GM19099 (cell line): ENCODE data around the gene PTPRJ.

Experiments used
- POLR2A ChIP-seq: IDR thresholded peaks from 3 replicates; pipeline ENCODE4 v1.6.1; 2011; ENCODE audit warnings: low read depth; ENCODE audit not compliant: insufficient read length; ENCODE audit errors: extremely low read depth

Gene PTPRJ

DNA sequence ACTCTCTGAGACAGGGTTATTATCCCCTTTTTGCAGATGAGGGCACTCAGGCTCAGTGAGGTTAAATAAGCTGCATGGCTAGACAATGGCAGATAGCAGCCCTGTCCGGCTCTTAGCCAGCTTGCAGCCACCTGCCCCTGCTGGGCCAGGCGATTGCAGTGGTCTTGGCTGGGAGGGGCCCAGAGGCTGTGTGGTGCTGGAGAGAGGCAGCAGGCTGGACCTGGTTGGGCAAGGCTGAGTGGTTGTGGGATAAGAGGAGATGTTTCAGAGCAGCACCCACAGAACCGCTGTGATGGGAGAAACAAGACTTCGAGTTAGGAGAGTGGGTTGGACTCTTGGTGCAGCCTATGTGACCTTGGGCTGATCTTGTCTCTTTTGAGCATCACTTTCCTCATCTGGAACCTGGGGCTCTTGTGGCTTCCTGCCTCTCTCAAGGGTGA lies 25.5 kb downstream of the PTPRJ start:
- TF ChIP-seq POLR2A = no peak

DNA sequence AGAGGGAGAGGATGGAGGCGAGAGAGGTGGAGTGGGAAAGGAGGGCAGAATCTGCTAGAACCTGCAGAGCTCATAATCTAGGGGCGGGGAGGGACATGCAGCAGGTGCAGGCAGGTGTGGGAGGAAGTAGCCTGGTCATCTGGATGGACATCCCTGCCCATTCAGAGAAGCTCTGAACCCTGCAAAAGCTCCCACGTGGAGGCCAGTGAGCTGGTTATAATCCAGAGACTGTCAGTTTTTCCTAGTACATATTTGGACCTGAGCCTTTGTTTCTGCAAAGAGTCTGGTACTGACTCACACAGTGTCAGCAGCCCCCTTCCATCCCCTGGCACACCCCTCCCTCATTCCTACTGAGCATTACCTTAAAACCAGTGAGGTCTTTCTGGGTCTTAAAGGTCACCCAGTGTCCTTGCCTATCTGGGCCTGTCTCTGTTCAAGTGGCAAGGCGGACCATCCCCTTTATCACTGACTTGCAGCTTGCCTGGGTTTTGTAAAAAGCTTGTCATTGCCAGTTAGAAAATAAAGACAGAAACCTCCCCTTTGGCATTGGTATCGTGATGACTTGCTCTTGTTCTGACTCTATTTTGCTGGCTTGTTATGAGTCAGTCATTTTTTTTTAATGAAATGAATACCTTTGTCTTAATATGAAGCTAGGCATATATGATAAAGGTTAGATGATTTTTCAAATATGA lies 26.1 kb downstream of the PTPRJ start:
- TF ChIP-seq POLR2A = no peak

DNA sequence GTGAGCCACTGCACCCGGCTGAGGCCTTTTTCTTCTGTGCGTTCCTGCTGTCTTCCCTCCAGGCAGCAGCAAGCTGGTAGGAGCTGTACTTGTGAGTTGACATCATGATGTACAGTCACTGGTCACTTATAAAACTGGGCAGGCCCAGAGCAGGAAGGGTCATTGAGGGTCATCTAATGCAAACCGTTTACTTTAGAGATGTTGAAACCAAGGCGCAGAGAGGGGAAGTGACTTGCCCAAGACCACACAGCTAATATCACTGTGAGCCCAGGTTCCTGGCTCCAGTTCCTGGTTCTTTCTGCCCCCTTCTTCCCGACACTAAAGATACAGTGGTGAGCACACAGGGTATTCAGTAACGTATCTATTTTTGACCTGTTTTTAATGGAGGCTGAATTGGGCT lies 27.3 kb downstream of the PTPRJ start:
- no peak for TF ChIP-seq POLR2A

DNA sequence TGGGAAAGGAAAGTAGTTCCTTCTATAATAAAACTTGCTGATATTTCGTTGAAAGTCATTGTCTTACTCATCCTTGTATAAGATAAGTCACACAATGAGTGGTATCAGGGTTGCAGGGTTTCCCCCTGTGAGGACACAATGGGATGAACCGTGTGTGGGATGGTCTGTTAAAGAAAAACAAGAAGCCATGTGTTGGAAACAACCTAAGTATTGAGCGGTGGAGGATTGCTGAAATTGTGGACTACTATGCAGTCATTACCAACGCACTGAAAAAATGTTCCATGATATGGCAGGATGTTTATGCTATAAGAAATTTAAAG lies 28.6 kb downstream of the PTPRJ start:
- no peak for TF ChIP-seq POLR2A

DNA sequence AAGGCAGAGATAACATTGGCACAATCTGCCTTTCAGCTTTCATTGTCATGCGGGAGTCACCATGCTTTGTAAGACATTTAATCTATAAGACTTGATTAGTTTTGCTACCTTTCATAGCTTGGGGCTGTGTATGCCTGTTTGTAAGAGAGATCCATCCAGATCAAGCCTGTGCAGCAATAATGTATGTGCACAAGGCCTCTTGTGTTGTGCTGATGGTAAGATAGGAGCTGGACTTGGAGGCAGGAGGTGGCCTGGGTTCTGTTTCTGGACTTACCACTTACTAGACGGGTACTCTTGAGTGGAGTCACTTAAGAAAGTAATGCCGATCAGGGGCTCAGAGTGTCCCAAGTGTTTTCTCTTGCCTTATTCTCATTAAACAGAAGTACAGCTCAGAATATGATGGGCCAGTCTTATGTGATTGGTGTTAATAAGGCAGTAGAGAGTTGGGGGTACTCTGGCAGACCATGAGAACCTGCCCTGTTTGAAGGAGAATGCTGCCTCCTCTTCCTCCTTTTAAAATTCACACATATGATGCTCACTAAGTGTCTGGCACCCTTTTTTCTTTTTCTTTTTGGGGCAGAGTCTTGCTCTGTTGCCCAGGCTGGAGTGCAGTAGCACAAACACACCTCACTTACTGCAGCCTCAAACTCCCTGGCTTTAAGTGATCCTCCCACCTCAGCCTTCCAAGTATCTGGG lies 30.9 kb downstream of the PTPRJ start:
- no peak for TF ChIP-seq POLR2A

DNA sequence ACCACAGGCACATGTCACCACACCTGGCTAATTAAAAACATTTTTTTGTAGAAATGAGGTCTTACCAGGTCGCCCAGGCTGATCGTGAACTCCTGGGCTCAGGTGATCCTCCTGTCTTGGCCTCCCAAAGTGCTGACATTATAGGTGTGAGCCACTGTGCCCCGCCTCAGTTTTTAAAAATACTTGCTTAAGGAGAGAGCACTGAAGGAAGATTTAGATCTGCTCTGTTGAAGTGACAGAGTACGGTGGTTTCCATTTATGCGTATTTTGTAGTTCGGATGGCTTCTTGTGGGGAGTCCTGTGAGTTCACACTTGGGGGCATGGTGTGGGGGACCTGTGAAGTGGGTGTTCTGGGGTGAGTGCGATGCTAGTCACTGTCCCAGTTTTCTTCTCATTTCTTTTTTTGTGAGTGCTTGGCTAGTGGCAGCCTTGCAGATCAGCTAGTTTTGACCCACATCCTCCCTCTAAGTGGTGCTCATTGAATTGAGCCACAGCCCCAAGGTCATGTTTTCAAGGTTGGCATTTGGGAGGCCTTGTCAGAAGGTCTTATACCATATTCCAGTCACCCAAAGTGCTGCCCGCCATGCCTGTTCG lies 31.5 kb downstream of the PTPRJ start:
- TF ChIP-seq POLR2A = no peak

DNA sequence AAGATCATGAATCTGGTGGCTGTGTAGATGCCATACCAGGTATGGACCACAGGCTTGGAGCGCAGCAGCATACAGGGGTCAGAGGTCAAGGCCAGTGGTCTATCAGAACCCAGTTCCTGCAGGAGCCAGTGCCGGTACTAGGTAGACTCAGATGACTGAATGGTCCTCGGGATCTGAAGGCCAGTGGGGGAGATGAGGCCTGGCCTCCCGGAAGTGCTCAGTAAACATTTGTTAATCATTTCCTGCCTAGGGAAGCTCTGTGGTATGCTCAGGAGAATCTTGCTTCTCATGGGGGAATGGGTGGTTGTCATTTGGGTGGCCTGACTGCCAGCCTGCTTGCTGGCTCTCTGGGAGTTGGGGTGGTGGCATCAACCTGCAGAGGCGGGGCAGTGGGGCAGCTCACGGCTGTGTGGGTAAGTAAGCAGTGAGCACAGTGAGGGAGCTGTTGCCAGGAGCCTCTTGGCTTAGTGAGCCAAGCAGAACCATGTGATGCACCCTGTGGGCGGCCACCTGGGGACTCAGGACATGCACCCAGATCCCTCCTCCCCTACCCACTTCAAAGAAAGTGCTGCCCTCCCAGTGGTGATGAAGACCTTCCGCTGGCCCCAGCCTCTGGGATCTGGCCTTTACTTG lies 33.0 kb downstream of the PTPRJ start:
- no peak for TF ChIP-seq POLR2A

DNA sequence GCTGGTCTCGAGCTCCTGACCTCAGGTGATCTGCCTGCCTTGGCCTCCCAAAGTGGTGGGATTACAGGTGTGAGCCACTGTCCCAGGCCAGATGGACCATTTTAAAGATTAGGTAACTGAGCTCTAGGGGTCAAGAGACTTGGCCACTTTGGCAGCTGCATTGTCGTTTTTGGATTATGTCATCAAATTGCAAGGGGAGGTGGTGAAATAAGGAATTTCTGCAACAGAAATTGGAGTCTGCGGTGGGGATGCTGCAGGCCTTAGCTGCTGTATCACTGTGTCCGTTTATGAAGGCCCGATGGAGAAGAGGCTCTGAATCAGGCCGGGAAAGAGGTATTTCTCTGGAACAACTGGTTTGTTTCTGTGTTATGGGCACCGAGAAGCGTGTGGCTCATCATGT lies 34.6 kb downstream of the PTPRJ start:
- no peak for TF ChIP-seq POLR2A

DNA sequence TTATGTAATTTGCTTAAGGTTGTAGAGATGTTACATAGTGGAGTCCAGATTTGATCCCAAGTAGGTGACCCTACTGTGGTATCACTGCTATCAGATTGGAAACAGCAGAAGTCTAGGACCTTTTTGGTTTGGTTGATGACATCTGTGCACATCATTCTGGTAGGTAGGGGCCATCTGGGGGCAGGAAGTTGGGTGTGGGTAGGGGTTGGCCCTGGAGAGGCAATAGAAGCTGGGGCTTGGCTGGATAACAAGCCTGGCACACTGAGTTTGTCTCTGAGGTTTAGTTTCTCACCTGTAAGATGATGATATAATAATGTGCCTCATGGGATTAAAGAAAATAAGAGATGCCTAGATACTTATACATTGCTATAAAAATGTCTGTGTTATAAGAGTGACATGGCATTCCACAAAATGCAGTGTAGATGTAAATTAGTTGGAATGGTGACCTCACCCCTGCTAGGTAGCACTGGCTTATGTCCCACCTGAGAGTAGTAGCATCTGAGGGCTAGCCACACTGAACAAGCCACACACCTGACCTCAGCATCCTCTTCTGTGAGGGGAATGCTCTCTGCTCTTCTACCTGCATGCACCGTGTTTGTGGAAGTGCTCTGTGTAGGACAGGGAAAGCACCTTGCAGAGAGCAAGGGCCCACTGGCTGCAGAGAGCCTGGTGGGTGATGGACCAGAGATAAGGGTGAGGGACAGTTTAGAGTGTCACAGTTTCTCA lies 36.9 kb downstream of the PTPRJ start:
- TF ChIP-seq POLR2A = no peak

DNA sequence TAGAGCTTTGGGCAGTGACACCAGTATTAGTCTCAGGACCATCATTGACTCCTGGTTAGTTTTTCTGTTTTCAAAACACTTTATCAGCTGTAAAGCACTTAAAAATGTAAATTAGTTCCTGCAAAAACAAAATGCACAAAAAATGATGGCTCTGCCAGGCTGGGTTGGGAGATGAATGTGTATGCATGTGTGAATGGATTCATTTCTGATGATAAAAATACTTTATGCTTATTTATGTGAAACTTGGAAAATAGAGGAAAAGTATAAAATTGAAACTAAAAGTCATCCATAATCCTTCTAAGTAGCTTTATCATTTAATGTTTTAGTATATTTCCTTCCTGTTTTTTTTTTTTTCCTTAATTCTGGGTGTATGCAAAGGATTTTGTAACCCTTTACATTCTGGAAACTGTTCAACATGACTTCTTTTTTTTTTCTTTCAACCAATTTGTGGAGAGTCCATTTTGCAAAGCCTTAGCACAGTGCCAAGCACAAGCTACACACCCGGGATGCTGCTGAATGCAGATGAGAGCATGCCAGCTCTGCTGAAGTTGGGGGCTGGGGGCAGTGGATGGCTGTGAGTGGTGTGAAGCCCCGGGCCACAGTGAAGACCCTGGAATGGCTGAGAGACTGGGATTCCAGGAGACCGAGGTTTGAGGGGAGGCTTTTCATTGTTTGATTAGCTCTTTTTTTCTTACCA lies 37.6 kb downstream of the PTPRJ start:
- TF ChIP-seq POLR2A = no peak

DNA sequence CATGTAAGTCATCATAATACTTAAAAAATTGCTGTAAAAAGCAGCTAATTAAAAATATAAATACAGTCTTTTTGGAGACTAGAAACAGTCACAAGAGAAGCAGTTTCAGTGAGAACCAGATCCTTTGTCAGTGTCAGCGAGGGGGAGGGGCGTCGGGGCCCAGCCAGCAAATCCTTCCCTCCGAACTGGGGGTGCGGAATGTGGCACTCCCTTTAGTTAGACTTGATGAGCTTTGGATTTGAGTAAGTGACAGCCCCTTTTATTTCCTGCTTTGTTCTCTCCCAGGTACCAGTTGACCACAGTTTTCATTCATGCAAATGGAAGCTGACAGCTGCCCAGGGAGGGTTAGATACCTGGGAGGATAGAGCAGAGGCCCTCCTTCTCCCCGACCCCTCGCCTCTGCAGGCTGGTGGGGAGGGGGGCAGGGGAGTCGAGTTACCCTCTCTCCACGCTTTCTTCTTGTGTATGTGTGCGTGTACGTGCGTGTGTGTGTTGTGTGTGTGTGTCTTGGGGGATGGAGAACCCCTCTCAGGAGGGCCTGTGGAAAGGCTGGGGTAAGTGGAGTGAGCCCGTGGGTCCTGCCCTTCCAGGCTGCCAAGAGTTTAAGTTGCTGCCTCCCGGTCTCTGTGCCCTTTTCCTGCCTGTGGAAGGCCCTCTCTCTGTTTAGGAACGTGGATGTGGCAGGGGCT lies 38.3 kb downstream of the PTPRJ start:
- no peak for TF ChIP-seq POLR2A

DNA sequence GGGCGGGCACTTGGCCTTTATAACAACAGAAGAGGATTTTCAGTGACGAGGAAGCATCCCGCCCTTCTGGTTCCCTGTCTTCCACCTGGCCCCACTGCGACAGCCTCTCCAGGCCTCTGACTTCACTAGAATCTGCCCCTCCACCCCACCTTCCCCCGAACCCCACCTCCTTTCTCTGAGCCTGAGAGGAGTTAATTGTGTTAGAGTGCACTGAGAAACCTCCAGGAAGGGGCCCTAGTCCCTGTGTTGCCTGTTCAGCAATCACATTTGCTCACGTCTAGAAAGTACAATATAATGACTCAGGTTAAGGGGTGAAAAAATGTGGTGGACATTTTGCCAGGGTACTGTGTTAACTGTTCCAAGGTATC lies 38.8 kb downstream of the PTPRJ start:
- no peak for TF ChIP-seq POLR2A

DNA sequence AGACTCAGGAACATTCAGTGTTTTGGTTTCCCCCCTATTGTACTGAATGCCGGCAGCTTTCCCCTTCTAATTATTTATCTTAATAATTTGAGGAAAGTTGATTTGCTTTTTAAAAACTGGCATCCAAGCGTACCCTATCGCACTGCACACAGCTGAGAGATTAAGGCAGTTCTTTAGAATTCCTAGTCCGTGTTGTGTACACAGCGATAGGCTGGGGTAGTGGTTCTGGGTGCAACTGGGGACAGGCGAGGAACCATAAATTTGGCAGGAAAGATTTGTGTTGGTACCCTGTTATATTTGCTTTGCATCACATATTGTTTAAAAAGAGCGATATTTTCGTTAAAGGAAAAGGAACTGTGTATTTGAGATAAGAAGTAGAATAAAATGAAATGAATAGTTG lies 39.2 kb downstream of the PTPRJ start:
- no peak for TF ChIP-seq POLR2A

DNA sequence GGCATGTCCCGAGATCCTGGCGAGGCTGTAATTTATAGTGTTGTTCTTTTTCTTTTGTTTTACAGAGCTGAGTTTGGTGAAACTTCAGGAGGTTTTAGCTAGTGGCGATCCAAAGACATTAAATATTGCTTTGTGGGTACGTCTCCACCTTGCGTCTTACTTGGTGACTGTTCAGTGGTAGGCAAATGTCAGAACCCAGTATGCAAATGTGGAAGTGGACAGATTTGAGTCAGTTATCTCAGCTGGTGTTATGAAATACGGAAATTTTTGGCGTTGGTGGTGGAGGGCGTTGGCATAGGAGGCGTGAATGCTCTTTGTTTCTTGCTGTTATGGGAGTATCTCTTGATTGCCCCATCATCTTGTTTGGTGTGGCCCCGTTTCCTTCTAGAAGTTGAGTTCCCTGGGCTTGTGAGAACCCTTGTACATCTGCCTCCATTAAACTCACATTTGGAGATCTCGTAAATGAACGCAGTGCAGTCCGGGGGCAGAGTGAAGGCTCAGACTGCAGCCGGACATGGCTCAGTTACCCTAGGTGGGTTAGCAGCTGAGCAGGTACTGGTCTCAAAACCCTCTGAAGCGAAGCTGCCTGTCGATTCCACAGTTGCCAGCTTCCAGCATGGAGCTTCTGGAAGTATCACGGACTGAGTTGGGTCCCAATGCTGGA lies 39.9 kb downstream of the PTPRJ start:
- no peak for TF ChIP-seq POLR2A
